ENCODE measurements around the gene DGKE.

DNA sequence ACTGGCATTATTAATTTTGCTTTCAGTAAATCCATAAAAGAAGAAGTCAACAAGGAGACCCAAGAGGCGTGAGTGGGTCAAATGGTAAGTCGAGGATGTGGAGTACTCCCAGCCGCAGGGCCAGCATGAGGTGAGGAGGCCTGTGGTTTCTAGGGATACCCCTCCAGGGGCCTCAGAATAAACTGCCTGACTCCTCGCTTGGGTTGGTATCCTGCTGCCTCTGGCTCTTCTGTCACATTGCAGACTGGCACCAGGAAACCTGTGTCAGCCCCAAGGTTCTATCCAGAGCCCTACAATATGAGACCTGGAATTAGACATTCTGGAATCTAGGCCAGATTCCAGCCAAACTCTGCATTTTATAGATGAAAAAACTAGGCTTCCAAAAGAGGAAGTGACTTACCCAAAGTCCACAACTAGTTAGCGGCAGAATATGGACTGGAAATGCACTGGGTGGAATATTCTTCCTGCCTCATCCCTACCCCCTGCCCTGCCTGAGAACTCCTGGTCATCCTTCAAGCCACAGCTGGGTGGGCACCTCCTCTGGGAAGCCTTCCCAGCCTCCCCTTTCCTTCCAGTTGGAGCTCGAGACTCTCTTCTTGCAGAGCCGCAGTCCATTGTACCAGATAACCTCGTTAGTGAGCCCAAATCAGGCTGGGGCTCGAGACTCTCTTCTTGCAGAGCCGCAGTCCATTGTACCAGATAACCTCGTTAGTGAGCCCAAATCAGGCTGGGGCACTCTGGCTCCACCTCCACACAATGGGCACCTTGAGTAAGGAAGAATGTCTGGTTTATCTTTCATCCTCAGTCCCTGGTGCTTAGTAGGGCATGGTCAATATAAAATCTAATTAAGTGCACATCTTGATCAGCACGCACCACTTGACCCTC lies 22.8 kb upstream of the DGKE start:
- TF ChIP-seq, protein P1, sequence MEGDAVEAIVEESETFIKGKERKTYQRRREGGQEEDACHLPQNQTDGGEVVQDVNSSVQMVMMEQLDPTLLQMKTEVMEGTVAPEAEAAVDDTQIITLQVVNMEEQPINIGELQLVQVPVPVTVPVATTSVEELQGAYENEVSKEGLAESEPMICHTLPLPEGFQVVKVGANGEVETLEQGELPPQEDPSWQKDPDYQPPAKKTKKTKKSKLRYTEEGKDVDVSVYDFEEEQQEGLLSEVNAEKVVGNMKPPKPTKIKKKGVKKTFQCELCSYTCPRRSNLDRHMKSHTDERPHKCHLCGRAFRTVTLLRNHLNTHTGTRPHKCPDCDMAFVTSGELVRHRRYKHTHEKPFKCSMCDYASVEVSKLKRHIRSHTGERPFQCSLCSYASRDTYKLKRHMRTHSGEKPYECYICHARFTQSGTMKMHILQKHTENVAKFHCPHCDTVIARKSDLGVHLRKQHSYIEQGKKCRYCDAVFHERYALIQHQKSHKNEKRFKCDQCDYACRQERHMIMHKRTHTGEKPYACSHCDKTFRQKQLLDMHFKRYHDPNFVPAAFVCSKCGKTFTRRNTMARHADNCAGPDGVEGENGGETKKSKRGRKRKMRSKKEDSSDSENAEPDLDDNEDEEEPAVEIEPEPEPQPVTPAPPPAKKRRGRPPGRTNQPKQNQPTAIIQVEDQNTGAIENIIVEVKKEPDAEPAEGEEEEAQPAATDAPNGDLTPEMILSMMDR (IDR thresholded peaks at IDR 0.05) = no peak
- TF ChIP-seq ZFX (IDR thresholded peaks at IDR 0.05; ENCODE audit: borderline replicate concordance) = no peak

Measured in 22Rv1 (cell line).